Measurements from ENCODE around the gene POLG.

Gene POLG

DNA sequence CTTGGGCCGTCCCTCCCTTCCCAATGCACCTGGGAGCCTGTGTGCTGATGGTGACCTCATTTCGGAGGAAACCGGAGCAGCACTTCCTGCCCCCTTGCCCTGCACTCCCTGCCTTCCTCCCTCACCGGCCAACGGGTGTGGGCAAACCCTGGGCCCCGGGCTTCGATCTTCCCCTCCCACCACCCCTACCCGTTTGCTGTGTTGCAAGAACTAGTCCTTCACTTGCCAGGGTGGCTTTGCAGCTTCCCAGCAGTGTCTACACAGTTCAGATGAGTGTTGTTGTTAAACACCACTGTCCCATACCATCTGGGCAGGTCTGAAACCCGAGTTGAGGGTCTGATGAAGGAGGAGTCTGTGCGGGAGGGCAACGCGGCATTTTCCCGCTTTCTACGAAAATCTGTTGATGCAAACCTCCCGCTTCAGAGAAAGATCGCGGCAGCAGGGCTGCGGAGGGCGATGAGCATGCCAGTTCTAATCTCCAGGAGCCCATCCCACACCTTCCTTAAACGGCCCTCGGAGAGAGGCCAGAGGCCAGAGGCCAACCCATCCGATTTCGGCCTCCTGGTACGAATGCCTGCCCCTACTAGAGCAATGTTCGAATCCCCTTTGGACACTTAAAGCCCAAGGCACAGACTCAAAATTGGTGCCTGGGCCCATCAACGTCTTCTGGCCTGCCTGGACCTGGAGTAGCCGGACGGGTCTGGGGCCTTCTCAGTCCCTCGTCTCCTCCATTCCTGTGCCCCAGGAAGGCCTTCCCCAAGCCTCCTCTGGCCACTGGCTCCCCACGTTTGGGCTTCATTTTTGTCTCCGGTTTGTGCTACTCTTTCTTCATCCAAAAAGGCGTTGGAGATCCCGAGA lies 35.7 kb upstream of the POLG start:
- no peak for DNase-seq

DNA sequence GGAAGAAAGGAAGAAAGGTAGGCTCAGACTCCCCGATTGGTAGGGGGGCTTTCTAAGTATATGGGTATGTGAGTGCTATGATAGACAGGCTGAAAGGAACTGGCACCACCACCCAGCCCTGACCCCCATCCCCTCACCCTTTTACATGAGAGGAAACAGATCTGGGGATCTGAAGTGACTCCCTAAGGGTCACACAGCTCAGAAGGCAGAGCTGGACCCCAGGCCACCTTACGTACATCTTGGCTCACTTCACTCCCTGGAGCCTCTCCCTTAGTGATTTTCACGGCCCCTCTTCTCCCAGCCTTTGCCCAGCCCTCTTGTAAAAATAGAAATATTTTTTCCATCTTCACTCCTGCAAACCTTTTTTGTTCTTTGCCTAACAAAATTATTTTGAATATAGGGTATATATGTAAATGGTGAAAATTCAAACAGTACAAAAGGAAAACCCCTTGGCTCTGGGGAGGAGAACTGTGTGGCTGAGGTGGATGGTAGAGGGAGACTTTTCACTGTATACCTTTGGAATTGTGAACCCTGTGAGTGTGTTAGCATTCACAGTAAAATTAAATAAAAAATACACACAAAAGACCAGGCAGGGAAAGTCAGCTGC lies 34.8 kb upstream of the POLG start:
- DNase-seq, result no peak

DNA sequence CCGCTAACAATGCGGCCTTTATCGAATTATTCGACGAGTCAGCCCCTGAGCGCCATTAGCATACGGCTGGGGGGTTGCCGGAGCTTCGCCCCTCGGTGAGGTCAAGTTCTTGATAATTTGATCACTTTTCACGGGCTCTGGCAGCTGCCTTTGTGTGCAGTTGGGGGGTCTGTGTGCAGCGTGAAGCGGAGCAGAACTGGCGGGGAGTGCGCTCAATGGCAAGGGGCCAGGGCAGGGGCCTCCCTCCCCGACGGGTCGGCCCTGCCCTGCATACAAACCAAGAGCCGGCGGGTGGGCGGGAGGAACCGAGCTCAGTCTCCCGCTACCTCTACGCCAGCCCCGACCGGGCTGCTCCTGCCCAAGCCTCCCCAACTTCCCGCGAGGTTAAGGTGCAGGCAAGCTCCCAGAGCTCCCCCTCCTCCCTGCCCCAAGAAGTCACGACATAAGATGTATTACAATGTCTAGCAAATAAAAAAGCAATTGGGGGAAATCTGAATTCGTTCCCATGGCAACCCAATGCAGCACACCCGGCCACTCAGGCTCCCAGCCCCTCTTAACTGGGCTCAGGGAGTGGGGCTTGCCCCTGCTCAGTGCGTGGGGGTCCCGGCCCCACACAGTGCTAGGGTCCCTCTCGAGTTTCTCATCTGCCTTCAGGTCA lies 34.1 kb upstream of the POLG start:
- DNase-seq, result no peak

DNA sequence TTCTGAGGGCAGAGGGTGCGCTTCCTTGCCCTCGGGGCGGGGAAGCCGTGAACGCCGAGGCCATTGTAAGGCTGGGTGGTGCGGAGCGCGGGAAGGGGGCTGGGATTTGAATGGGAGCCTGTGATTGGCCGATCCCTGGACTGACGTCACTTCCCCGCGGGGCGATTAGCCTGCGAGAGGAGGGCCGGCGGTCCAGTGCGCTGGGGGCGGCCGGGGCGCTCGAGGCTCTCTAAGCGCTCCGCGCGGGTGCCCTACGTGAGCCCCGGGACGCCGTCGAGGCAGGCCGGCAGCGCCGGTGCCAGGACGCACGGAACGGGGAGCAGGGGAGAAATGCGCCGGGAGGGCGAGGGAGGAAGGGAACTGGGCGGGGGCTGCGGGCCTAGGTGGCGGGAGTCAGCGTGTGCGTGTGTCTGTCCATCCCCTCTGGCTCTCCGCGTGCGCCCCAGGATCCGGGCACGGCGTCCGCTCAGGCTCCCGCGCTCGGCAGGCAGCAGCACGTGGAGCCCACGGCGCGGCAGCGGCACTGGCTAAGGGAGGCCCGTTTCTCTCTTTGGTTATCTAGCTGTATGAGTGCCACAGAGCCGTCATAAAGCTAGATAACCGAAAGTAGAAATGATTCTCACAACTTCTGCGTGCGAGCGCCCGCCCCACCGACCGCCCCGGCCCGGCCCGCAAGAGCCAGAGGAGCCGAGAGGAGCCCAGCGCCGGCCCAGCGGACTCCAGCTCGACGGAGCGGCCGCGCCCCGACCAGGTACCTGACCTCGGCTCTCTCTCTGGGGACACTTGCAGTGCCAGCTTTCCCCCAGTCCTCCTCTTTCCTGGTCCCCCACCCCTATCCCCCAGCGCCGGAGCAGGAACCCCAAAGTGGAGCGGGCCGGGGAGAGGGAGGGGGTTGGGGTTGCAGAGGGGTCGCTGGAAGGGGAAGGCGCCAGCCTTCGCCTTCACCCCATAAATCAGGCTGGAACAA lies 33.1 kb upstream of the POLG start:
- DNase-seq, result no peak

DNA sequence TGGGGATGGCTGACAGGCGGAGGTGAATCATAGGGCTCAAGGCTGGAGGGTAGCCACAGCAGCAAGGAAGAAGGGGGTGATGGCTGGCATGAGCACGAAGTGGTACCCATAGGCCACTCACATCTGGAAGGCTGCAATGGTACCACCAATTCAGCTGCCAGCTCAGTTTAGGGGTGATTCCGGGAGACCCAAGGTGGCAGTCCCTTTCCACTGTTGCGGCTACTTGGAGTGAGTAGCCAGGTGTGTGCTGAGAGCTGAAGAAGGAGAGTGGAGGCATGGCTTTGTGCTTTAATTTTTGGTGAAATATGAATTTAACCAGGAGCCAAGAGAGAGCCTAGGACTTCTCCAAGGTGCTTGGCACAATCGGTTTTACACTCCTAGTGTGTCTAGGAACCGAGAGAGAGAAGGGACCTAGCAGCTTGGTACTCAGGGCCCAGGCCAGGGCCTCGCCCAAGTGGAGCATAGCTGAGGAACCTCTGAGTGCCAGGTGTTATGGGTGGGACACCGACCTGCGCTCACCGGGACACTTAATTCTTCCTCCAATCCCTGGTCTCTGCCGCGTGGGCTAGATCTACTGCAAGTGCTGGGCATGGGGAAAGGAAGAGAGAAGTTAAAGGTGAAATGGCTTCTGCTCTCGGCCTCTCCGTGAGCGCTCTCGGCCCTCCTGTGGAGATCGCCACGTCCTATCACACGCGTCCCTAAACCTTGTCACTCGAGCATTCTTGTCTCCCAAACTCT lies 32.2 kb upstream of the POLG start:
- no peak for DNase-seq

DNA sequence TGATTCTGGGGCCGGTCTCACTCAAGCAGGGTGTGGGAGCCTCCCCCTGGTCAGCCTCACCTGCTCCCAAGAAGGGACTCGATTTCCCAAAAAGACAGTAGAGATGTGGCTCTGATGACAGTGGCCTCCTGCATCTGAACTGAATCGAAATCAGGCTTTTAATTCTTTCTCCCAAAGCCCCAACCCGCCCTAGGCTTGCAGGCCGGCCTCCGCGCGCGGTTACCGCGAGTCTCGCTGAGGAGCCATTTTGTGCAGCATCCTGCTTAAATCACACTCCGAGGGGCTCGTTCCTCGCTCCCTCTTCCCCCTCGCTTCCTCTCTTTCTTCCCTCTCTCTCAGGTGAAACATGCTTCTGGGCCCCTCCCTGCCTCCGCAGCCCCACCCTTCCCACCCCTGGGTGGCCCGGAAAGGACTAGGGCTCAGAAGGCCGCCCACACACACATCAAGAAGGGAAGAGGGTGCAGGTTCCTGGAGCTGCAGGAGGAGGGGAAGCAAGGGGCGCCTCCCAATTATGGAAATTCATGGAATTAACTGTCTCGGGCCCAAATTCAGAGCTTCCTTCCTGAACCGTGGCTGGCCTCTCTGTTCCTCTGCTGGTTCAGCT lies 30.9 kb upstream of the POLG start:
- no peak for DNase-seq

DNA sequence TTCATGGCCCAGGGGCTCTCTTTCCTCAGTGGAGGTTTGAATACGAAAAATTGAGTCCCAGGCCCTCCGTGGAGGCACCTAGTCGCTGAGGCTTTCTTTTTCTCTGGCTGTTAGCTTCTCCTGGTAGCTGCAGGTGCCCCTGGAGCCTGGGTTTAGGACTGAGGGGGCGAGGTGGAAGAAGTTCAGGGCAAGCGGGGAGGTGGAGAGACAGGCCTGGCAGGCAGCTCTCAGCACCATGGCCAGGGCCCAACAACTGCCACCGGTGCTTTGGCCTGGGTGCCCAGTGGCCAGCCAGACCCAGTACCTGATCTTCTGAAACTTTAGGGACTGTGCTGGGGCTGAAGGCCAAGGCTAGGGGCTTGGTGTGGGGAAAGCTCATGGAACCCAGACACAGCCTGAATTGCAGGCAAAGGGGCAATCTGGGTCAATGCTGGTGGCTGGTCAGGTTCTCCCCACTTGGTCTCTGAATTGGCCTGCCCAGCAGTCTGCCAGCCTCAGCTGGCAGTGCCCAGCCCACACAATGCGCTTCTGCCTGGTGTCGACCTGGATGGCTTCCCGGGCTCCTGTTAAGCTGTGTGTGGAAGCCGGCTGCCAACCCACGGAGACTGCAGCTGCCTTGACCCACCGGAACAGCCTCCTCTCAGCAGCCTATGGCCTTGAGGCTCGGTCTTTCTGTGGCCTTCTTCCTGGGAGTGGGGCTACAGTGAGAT lies 30.3 kb upstream of the POLG start:
- no peak for DNase-seq

DNA sequence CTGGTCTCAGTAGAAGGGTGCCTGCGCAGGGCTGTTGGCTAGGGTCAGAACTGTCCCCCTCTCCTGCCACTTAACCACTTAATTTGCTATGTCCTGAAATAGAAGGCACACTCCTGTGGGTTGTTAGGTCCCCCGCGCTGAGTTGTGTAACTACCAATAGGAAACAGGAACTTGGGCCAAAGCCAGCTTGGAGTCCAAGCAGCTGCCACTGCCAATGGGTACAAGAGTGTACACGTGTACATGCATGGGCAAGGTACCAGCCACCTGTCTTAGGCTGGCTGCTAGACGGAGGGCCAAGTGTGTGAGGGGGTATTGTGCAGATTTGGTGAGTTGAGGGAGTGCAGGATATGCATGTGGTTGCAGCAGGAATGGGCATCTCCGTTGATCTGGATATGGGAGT lies 29.7 kb upstream of the POLG start:
- no peak for DNase-seq

DNA sequence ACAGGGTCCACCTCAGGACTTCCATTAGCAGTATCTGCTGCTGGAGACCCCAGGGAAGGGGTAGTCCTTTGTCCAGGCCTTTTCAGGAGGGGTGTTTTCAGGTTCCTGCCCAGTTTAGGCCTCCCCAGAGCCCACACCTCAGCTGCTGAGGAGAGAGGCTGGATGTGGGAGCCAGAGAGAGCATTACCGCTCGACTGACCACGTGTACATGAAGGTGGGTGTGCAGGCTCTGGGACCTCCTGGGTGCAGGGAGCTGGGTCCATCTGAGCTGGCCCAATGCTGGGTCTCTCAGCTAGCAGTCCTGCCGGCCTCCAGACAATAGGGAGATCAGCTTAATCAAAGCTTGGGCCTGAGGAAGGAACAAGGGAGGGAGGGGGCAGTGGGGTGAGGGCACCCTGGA lies 29.1 kb upstream of the POLG start:
- DNase-seq, result no peak

DNA sequence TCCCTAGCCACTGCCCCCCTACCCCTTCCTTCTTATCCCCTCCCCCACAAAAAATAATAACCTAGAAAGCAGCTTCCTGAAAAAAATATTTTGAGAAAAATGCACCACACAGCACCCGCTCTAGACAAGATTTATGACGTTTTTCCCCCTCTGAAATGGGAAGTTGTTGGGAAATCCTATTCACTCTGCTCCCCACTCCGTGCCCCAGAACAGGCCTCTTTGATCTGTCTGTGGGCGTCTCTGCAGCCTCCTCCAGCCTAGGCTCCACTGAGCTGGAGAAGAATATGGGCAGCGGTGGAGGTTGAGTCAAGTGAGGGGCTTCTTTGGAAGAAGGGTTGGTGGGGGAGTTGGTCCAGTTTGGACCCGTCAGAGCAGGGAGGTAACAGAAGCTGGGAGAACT lies 28.5 kb upstream of the POLG start:
- no peak for DNase-seq

DNA sequence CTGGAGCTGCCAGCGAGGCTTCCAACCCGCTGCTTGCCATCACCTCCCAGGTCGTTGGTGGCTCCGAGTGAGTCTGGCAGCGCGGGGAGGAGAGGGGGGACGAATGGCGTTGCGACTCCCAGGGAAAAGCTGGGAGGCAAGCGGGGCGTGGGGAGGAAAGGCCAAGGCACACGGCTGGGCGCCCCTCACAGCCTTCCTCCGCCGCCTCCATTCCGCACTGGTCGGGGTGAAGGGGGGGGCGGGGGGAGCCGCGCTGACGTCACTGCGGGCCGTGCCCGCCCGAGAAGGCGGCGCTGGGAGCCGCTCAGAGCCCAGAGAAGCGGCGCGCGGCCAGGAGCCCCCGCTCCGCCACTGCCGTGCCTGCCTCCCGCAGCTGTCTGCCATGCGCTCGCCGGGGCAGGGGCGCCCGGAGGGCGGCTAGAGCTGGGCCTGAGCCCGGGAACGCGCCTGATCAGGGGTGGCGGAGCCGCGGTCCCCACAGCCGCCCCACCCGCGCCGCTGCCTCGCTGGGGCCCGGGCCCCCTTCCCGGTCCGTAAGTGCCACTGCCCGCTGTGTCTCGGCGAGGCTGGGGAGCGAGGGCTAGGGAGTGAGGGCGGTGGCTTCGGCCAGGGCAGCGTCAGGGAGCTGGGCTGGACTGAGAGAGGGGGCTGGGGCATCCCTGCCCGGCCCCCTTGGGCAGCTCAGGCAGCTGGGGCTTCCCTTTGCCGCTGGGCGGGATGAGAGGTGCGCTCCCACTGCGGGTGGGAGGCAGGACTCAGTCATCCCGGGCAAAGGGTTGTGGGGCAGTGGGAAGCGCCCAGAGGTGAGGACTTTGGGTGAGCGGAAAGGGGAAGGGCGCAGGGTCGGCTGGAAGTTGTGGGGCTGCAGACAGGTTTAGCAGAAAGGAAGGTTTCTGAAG lies 27.8 kb upstream of the POLG start:
- peak in 1 of 4 experiments; percentile 11 for DNase-seq

DNA sequence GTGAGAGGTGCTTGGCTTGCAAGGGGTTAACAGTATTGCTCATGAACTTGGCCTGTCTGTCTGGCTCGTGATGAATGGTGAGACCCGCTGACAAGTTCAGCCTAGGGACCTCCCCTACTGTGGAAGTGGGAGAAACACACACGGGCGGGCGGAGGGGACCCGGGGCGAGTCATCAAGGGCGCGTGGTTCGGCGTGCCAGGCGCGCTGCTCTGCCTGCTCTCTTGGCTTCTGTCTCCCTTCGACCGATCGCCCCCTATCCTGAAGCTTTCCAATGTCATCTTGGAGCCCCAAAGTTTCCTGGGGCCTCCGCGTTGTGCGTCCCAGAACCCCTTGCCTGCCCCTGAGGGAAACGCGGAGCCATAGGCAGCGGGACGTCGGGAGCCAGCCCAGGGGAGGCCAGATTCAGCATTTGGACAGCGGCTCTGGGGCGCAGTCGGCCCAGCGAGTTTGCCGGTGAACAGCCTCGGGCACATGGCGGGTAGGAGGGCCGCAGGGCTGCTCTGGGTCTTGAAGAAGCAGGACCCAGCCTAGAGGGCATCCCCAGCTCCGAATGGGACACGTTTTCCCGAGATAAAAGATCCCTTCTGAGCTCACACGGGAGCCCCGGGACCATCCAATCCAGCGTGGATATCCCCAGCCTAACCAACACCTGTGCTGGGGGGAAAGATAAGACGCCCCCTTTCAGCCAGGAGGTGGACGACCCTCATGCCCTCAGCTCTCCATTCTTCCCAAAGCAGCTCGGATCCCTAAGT lies 27.0 kb upstream of the POLG start:
- peak; percentile 9 to 48 (median 24) for DNase-seq

DNA sequence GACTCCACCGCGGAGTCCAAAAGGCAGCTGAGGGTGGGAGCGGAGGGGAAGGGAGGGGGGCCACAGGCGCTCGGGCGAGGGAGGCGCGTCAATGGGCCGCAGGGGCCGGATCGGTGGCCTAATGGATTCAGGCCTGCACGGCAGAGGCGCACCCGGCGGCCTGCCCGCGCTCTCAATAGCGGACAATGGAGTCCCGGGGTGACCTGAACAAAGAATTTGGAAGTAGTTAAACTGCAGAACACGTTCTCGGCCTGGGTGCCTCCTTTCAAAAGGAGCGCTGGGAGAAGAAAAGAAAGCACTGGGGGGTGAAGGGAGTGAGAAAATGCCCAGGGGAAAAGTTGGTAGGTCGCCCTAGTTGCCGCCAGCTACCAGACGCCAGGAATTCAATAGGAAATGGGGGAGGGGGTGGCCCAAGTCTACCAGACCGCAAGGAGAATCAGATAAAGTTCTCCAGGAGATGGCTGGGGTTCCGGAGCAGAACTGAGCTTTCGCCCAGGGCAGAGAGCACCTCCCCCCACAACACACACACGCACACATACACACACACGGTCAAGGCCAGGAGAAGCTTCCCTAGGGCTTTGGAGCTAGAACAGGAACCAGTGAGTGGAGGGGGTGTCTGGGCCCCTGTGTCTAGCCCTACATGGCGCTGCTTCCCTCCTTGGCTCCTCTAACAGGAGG lies 25.8 kb upstream of the POLG start:
- no peak for DNase-seq

DNA sequence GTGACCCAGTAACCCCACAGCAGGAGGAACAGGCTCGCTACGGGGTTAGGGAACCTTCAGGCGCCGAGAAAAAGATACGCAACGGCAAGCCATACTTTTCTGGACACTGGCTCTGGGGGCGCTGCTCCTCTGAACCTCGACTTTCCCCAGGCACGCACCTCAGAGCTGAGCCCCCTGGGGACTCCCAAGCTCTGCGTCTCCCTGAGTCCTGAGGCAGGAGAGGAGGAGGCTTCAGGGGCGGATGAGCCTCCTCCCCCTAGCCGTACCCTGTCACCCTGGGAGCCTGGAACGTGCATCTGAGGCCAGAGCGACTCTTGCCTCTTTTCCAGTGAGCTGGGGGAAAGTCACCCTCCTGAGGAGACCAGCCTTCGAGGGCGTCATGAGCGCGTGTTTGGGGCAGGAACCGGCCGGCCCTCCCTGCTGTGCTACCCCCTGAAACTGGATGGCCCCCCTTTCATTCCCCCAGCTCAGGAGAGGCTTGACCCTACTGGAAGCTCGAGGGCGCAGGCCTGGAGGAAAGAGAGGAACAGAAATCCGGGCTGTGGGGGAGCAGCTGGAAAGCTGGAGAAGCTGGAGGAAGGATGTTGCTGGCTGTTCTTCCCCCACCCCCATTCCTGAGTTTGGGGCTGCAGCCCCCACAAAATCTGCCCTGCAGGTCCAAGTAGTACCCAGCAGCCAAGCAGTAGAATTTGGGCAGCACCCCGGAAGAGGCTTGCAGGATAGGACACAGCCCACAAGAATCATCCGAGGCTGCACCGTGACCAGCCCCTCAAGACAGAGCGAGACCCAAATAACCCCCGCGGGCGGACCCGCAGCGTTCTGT lies 25.1 kb upstream of the POLG start:
- DNase-seq, result no peak

DNA sequence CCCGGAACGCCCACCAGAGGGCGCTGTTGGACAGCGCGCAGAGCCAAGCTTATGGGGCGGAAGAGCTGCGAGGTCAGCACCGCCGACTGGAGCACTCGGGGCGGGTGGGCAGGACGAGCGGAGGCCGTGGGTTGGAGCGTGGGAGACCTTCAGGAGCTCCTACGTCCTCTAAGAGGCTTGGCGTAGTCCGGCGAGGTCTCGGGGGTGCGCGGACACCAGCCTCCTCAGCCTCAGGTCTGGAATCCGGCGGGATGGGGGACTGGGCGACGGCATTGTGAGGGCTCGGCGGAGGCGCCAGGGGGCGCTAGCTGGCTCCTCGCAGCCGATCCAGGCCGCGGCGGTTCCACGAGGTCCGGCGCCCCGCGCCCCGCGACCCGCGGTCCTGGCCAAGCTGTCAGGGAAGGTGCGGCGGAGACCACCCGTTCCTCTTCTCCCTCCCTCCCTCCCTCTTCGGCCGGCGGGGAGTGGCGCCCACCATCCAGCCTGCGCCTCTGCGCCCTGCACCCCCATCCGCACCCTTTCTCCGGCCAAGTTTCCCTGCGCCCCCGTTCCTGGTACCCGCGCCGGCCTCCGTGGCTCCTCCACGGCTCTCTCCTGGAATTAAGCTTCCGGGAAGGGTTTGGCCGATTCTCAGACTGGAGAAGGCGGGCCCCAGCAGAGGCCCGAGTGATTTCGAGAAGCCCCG lies 24.3 kb upstream of the POLG start:
- peak; percentile 63 to 79 (median 72) for DNase-seq

DNA sequence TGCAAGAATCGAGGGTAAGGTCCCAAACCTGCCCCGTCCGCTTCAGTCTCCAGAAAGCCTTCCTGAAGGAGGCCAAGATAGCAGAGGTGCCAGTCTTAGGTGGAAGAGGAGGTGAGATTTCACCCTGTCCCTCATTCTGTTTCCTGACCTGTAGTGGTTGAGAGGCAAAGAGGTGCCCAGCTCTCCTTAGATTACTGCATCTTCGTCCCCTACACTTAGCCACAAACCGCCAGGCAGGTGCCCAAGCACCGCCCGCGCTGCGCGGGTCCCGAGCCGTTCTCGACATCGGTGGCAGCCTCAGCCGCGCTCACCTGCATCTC lies 23.8 kb upstream of the POLG start:
- DNase-seq, result no peak

DNA sequence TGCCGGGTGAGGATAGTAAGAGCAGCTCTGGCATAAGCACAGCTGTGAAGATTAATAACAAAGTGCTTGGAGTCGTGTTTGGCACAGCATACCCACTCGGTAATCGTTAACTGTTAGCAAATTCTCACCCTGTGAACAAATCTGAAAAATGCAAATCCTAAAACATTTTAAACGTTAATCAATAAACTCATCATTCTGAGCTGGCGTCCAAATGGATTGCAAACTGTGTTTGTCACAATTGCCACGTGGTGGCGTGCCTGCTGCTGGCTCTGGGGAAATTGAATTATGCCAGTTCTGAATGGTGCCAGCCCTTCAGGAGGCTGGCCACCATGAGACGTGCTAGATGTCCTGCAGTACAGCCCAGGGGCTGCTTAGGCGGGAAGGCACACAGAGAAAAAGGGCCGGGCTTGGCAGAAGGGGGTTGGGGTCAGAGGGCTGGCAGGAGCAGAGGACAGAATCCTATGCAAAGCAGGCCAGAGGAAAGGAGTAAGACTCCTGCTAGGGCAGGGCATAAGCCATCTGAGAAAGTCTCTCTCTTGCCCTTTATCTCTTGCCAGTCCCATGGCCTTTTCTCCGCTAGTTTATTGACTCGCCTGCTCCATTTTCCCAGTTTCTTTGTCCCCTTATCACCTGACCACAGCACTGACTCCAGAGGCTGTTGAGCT lies 22.1 kb upstream of the POLG start:
- DNase-seq, result no peak

Data from activated naive CD4-positive, alpha-beta T cell (primary cell).